ENCODE results near the gene LCOR.

DNA sequence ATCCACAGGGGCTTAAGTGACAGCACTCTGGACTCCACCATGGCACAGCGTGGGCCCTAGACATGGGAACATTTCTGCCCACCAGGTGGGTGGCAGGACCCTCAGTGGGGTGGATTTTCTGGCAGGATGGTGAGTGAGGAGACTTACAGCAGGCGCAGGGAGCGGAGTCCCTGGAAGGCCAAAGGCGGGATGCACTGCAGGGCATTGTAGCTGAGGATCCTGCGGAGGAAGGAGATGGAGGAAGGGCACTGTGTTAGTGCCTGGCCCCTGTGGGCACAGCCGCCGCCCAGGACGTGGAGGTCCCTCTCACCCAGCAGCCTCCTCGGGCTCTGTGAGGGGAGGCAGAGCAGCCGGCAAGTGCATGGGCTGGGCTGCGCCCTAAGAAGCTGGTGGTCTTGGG, 199.4 kb downstream of the LCOR start:
- TF ChIP-seq, protein P1, sequence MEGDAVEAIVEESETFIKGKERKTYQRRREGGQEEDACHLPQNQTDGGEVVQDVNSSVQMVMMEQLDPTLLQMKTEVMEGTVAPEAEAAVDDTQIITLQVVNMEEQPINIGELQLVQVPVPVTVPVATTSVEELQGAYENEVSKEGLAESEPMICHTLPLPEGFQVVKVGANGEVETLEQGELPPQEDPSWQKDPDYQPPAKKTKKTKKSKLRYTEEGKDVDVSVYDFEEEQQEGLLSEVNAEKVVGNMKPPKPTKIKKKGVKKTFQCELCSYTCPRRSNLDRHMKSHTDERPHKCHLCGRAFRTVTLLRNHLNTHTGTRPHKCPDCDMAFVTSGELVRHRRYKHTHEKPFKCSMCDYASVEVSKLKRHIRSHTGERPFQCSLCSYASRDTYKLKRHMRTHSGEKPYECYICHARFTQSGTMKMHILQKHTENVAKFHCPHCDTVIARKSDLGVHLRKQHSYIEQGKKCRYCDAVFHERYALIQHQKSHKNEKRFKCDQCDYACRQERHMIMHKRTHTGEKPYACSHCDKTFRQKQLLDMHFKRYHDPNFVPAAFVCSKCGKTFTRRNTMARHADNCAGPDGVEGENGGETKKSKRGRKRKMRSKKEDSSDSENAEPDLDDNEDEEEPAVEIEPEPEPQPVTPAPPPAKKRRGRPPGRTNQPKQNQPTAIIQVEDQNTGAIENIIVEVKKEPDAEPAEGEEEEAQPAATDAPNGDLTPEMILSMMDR (CRISPR knock-in tag; IDR thresholded peaks at IDR 0.05), result no peak
- TF ChIP-seq KLF16 (CRISPR knock-in tag; IDR thresholded peaks at IDR 0.05), result no peak
- TF ChIP-seq, protein P2, sequence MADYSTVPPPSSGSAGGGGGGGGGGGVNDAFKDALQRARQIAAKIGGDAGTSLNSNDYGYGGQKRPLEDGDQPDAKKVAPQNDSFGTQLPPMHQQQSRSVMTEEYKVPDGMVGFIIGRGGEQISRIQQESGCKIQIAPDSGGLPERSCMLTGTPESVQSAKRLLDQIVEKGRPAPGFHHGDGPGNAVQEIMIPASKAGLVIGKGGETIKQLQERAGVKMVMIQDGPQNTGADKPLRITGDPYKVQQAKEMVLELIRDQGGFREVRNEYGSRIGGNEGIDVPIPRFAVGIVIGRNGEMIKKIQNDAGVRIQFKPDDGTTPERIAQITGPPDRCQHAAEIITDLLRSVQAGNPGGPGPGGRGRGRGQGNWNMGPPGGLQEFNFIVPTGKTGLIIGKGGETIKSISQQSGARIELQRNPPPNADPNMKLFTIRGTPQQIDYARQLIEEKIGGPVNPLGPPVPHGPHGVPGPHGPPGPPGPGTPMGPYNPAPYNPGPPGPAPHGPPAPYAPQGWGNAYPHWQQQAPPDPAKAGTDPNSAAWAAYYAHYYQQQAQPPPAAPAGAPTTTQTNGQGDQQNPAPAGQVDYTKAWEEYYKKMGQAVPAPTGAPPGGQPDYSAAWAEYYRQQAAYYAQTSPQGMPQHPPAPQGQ (CRISPR knock-in tag; IDR thresholded peaks at IDR 0.05; ENCODE audit: borderline replicate concordance), result no peak
- no peak for TF ChIP-seq HNRNPK (IDR thresholded peaks at IDR 0.05; ENCODE audit: low read depth, low read length, poor library complexity, severe bottlenecking)
- TF ChIP-seq NR2F2 (IDR thresholded peaks at IDR 0.05; ENCODE audit: borderline replicate concordance, low read depth), result no peak
- no peak for TF ChIP-seq ZNF567 (CRISPR knock-in tag; IDR thresholded peaks at IDR 0.05; ENCODE audit: borderline replicate concordance)
- TF ChIP-seq GTF3A (CRISPR knock-in tag; conservative IDR thresholded peaks at IDR 0.05), result no peak
- TF ChIP-seq HNRNPL (IDR thresholded peaks at IDR 0.05; ENCODE audit: low read depth, low read length), result no peak
- no peak for TF ChIP-seq UBTF (CRISPR knock-in tag; IDR thresholded peaks at IDR 0.05)
- no peak for TF ChIP-seq REST (IDR thresholded peaks at IDR 0.05; ENCODE audit: borderline replicate concordance in 1 of 2, low read depth in 1 of 2, low read length in 2 of 2)
